IPS-NIHi11 (cell line): ENCODE data around the gene VWA5A.

Source experiments
- DNase-seq: peaks from one replicate; pipeline ENCODE4 v3.0.0; 2012; ENCODE audit warnings: mixed read lengths, low spot score

The VWA5A gene

GRCh38 chr11:124114942-124115781 is at the start of gene VWA5A:
Gene VWA5A, plus strand, starts transcription at chr11:124115450. Its CDS starts 2,062 bp downstream, at chr11:124117512.
- peak; percentile 79 for DNase-seq

GRCh38 chr11:124068601-124069110 is 46.6 kb upstream of the VWA5A start:
- no peak for DNase-seq

- DNase-seq, result peak; percentile 28
Observed at GRCh38 chr11:124069429-124070401, 45.5 kb upstream of the VWA5A start.

GRCh38 chr11:124070915-124071622 is 44.2 kb upstream of the VWA5A start:
- peak; percentile 56 for DNase-seq

- DNase-seq, result no peak
Observed at GRCh38 chr11:124071623-124071948, 43.7 kb upstream of the VWA5A start.

GRCh38 chr11:124072147-124072546 is 43.1 kb upstream of the VWA5A start:
- no peak for DNase-seq

- DNase-seq, result no peak
Observed at GRCh38 chr11:124074554-124074953, 40.7 kb upstream of the VWA5A start.

GRCh38 chr11:124075492-124075840 is 39.8 kb upstream of the VWA5A start:
- DNase-seq, result no peak

GRCh38 chr11:124075841-124076651 is 39.2 kb upstream of the VWA5A start:
- peak; percentile 26 for DNase-seq

GRCh38 chr11:124077266-124077665 is 38.0 kb upstream of the VWA5A start:
- DNase-seq, result no peak

GRCh38 chr11:124078591-124078990 is 36.7 kb upstream of the VWA5A start:
- DNase-seq, result no peak

- DNase-seq, result no peak
Observed at GRCh38 chr11:124079631-124080326, 35.5 kb upstream of the VWA5A start.

GRCh38 chr11:124080327-124081001 is 34.8 kb upstream of the VWA5A start:
- no peak for DNase-seq

GRCh38 chr11:124081483-124081882 is 33.8 kb upstream of the VWA5A start:
- no peak for DNase-seq

GRCh38 chr11:124082371-124082770 is 32.9 kb upstream of the VWA5A start:
- no peak for DNase-seq

- no peak for DNase-seq
Observed at GRCh38 chr11:124085583-124085982, 29.7 kb upstream of the VWA5A start.

GRCh38 chr11:124085997-124086846 is 29.0 kb upstream of the VWA5A start:
- DNase-seq, result peak; percentile 37

- DNase-seq, result no peak
Observed at GRCh38 chr11:124090996-124091395, 24.3 kb upstream of the VWA5A start.

- DNase-seq, result no peak
Observed at GRCh38 chr11:124093330-124093729, 21.9 kb upstream of the VWA5A start.
